Epithelial cell of prostate (primary cell): Measurements from ENCODE around the gene MAPK4.
"Not testable (repeated sequence)": the region's sequence is repeated elsewhere in the genome, so short reads cannot be mapped to it uniquely, and the experiment has no call there.

Source experiments
- DNase-seq: peaks from one replicate; pipeline ENCODE4 v3.0.0-alpha.2; 2011; ENCODE audit warnings: low read depth, low spot score
- H3K27ac ChIP-seq: fragments of 450-650 bp; 2 replicates; pipeline ENCODE4 v1.5.1; 2017; ENCODE audit warnings: mild to moderate bottlenecking

Gene MAPK4

GRCh38 chr18:50742952-50743351 lies 183.1 kb downstream of the MAPK4 start:
- no peak for DNase-seq
- no peak overlapping the region for H3K27ac ChIP-seq

DNA sequence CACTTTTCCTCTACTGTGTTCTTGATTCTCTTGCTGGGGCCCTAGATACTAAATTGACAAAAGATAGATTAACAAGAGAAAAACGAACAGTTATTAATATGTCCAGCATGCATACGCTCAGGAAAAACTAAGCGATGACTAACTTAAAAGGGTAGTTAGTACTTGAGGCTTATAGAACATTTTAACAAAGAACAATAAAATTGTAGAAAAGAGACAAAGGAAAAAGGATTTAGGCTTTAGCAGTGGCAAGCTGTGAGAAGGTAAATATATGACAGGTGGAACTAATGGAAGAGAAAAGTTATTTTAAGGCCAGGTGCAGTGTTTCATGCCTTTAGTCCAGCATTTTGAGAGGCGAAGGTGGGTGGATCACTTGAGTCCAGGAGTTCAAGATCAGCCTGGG lies 184.4 kb downstream of the MAPK4 start:
- no peak for DNase-seq
- H3K27ac ChIP-seq: no peak overlapping the region

GRCh38 chr18:50745945-50746344 lies 186.1 kb downstream of the MAPK4 start:
- no peak for DNase-seq
- H3K27ac ChIP-seq: no peak overlapping the region

DNA sequence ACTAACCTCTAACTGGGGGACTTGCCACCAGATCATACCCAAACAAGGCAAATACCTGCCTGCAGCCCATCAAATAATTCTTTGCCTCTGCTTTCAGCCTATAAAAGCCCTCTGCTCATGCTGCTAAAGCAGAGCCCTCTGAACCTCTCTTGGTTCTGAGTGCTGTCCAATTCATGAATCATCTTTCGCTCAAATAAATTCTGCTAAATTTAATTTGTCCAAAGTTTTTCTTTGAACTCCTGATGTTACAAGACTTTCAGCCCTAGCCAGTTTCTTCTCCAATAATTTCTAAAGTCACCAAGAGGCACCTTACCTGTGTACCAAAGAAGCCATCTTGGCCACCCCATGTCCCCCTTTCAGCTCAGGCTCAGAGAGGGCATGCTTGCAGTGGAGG lies 188.0 kb downstream of the MAPK4 start:
- no peak overlapping the region for H3K27ac ChIP-seq
- DNase-seq: no peak

DNA sequence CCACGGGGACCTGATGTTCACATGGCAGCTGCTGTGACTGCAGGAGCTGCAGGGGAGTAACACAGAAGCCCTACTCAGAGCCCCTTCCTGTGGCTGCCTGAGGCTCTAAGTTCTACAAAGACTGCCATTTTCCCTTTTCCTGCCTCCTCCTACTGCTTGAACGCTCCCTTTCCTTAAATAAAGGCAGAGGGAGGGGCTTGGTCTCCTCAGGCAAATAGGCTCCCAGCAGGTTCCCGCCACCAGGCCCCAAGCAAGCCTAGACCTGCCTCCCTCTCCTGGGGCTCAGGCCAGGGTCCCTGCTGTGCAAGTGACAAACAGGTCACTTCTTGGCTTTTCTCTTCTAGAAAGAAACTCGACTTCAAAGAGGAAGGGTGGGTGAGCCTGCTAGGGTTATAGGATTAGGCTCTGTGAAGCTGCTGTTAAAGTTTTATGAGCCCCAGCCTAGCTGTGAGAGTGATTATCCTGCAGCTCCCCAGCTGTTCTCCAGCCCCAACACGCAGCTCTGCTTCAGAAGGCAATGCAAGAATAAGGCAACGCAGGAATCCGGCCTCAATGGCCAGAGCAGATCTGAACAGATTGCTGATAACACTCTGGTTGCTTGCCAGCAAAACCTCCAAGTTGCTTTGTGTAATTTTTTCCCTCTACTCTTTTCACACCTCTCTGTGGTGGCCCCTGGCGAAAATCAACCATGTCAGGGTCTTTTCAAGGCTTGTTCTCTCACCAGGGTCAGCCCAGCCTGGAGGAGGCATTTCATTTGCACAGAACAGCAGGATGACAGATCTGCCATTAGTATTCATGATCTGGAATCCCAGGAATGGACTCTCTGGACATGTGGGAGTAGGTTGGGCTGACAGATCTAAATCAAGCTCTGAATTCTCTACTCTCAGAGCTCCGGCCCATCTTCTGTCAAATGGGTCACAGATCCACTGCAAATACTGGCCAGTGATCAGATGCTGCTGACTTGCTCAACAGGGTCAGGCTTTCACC lies 188.6 kb downstream of the MAPK4 start:
- H3K27ac ChIP-seq: no peak overlapping the region
- no peak for DNase-seq

- no peak overlapping the region for H3K27ac ChIP-seq
- DNase-seq: no peak
Observed at GRCh38 chr18:50749421-50749820, 189.5 kb downstream of the MAPK4 start.

- DNase-seq: no peak
- H3K27ac ChIP-seq: no peak overlapping the region
Observed at GRCh38 chr18:50749945-50750344, 190.1 kb downstream of the MAPK4 start.

- no peak overlapping the region for H3K27ac ChIP-seq
- DNase-seq: no peak
Observed at GRCh38 chr18:50750546-50750945, 190.7 kb downstream of the MAPK4 start.

DNA sequence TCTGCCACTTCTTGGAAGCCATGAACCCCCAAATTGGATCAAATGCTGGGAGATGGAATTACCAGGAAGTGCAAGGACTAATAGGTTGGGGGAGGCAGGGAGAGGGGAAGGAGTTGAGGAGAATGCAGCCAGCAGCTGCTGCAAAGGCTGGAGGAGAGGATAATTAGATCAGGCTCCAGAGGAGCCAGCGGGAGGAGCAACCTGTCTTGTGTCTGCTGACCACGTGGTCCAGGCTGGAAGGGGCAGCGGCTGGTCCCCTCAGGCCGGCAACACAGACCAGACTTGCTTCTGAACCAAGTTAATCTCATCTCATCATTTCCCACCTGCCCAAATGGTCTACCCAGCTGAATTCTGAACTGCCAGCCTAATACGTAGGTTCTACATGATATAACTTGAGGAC lies 191.6 kb downstream of the MAPK4 start:
- DNase-seq: no peak
- H3K27ac ChIP-seq: no peak overlapping the region

DNA sequence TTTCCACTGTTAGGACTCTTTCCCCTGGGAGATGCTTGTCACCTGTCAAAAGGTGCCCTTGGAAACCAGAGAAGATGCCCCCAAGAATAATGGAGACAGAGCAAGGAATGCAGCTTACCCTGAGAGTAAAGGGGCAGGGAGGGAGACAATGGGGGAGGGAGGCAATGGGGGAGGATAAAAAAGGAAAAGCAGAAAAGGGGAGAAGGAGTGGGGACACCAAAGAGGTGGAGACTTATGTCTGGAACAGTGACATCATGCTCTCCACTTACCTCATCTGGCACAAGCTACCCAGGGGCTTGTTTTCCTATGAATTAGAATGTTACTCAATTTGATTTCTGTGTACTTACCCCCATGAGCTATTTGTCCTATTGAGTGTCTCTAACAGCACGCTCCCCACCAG lies 192.1 kb downstream of the MAPK4 start:
- no peak overlapping the region for H3K27ac ChIP-seq
- no peak for DNase-seq

DNA sequence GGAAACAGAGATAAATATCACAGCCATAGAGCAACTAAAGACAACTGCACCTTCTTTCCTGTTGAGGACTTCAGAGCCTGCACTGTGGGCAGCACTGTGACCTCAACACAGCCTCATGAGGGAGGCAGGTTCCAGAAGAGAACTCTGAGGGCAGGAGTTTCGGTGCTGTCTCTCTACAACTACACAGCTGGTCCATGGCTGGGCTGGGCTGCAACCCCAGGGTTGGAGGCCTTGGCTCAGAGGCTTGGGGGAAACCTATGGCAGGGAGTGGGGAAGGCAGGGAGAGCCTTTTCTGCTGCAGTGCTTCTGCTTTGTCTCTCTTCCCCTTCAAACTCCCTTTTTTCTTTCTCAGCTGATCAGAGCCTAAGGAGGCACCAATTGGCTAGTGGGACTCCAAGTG lies 193.4 kb downstream of the MAPK4 start:
- H3K27ac ChIP-seq: no peak overlapping the region
- DNase-seq: no peak

DNA sequence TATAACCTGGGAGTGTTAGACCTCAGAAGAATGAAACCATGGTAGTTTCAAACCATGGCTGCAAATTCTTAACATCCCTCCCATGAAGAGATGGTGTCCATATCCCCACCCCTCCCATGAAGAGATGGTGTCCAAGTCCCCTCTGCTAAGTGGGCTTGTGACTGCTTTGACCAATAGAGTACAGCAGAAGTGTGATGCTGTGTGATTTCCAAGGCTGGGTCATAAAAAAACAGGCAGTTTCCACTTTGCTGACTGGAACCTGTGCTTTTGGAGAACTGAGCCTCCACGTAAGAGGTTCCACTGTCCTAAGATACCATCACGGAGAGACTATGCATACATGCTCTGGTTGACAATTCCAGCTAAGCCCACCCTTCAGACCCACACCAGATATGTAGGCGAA lies 194.4 kb downstream of the MAPK4 start:
- no peak overlapping the region for H3K27ac ChIP-seq
- DNase-seq: no peak

DNA sequence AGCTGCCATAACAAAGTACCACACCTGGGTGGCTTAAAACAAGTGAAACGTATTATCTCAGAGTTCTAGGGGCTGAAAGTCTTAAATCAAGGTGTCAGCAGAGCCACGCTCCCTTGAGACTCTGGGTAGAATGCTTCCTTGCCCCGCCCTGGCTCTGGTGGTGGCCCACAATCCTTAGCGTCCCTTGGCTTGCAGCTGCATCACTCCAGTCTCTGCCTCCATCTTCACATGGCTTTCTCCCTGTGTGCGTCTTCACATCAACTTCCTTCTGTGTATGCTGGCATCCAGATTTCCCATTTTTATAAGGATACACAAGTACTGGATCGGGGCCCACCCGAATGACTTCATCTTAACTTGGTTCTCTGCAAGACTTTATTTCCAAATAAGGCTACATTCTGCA lies 197.5 kb downstream of the MAPK4 start:
- no peak for DNase-seq
- no peak overlapping the region for H3K27ac ChIP-seq

GRCh38 chr18:50769463-50769862 lies 209.6 kb downstream of the MAPK4 start:
- DNase-seq: no peak
- H3K27ac ChIP-seq: no peak overlapping the region

- H3K27ac ChIP-seq: no peak overlapping the region
- DNase-seq: no peak
Observed at GRCh38 chr18:50775207-50775606, 215.3 kb downstream of the MAPK4 start.

- no peak overlapping the region for H3K27ac ChIP-seq
- no peak for DNase-seq
Observed at GRCh38 chr18:50775726-50776125, 215.8 kb downstream of the MAPK4 start.

DNA sequence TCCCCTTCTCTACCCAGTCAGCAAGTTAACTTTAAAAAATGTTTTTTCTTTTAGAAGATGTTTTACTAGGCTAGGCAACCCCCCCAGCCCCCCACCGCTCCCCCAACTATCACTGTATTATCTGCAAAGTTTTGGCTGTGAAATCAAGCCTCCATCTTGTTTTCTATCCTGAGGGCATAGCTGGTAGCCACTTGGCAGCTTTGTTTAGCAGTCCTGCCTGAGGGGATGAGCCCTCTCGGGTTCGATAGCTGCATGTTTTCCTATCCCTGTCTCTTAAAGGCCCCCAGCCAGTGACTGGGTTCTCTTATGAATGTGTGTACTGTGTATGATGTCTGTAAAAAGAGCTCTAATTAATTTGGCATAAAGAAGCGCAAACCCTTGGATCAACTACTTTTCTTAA lies 216.5 kb downstream of the MAPK4 start:
- H3K27ac ChIP-seq: no peak overlapping the region
- no peak for DNase-seq

GRCh38 chr18:50779021-50779420 lies 219.1 kb downstream of the MAPK4 start:
- not testable (repeated sequence) for DNase-seq, H3K27ac ChIP-seq
